G401.6 (cell line): ENCODE measurements around the gene CUX1.
"Not testable (repeated sequence)": the region's sequence is repeated elsewhere in the genome, so short reads cannot be mapped to it uniquely, and the experiment has no call there.

Experiments used
- FAIRE-seq: peaks from 2 replicates; lab custom pipeline; 2012; peaks lifted over from hg19 to GRCh38; lab: Jason Lieb, UNC

Gene CUX1

DNA sequence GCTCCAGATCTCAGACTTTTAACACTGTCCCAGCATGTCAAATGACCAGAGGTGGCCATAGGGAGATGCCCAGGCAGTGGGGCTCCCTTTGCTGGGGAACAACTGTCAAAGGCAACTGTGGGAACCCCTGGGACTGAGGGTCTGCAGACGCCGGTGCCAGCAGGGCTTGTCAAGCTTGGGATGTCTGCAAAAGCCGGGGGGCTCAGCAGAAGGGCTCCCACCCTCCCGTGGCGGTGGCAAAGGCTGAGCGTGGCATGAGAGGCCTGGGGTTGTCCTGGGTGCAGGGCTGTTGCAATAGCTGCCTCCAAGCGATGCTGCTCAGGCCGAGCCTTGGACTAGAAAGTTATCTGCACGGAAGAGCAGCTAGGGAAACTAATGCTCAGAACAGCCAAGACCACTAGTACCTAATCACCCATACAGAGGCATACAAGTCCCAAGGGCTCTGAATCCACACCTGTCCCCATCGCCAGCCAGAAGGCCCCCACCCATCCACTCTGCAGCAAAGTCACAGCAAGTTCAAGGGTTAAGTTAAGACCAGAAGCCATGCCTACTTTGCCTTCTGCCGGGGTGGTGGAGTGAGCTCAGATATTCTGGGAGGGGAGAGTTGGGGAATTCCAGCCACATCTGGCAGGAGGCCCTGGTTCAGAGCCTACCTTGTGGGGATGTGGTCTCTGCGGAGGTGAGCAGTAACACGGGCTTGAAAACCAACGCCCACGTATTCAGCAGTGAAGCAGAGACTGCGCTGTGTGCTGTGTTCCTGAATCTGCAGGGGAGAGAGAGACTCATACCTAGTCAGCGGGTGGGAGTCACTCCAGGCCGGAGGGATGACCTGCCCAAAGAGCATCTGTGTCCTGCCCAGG lies 473.9 kb downstream of the CUX1 start:
- no peak for FAIRE-seq

GRCh38 chr7:102291916-102292267 lies 474.5 kb downstream of the CUX1 start:
- no peak for FAIRE-seq

DNA sequence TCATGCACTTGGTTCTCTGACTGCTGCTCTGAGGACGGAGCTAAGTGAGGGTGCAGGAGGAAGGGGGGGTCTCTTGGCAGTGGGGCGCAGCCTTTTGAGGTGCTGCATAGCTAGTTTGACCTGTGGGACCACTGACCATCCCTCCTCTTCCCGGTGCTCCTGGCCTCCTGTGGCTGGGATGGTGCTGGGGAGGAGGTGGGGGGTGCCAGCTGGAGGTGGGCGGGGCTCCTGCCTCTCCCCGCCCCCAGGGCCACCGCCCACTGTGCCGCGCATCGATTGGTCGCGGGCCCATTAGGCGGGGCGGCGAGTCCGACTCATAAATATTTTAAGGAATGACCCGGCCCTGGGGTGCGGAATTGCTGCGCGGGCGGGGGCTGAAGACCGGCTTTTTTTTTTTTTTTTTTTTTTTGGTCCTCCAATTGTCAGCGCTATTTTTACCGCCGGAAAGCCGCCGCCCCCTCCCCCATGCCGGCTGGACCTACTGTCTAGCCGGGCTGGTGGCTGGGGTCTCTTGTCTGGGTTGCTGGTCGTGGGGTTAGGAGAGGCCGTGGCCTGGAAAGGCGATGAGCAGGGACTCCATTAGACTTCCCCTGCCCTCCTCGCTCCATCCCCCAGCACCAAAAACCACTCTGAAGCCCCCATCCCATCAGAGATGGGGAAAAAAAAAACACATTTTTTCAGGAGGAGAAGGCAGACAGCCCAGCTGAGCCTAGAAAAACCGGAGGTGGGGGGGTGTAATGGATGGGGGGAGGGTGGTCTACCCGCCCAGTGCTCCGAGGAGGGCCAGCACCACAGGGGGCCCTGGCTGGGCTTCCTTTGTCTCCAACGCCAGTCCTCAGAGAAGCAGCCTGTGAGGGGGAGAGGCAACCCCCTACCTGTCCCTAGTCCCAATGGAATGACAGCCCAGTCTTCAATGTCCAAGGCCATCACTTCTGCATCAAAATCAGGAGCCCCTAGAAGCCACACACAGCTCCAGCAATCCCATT lies 475.7 kb downstream of the CUX1 start:
- FAIRE-seq = no peak

DNA sequence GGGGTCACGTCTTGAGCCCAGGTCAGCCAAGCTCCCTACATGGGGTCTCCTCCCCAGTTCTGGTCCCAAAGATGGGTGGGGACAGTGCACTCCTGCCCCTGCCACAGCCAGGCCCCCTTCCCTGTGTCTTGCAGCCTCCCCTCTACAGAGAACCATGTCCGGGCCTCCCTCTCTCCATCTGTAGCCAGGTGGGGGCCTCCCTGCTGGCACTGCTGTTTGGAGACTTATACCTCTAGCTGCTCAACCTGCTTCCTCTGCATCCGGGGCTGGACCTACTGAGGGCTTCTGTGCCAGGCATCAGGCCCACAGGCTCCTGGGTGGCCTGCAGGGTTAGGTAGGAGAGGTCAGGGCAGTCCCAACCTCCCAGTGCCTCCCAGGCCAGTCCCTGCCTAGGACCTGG lies 477.2 kb downstream of the CUX1 start:
- no peak for FAIRE-seq

DNA sequence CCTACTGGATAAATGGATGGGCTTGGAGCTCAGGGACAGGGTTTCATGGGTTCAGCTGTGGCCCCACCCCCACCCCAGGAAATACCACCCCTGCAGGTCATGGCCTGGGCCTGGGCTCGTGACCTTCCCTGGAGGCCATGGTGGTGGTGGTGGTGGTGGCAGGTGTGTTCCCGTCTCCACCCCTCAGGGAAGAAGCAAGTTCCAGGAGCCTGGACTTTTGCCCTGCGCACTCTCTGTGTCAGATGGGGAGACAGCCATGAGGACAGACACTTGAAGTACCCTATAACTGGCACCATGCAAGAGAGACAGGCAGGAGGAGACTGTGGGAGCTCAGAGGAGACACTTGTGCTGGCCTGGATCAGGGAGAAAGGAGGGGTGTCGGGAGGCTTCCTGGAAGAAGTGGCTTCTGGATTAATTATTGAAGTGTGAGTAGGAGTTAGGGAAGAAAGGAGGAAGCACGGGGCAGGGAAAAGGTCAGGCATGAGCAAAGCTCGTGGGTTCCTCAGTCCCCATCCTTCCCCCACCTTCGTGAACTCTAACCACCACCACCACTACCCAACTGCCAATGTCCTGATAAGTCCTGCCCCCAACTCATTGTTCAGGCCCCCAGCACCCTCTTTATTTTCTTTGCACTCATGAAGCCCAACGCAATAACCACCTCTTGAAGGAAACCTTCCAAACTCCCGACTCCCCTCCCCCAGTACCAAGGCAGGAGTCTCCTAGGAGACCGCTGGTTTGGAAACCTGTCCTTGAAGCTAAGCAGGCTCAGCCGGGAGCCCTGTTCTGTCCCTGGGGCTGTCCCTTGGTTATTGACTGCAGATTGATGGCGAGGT lies 478.1 kb downstream of the CUX1 start:
- no peak for FAIRE-seq

- FAIRE-seq = no peak
Measured at GRCh38 chr7:102296179-102296438, 478.7 kb downstream of the CUX1 start.

- no peak for FAIRE-seq
Measured at GRCh38 chr7:102296514-102296913, 479.1 kb downstream of the CUX1 start.

DNA sequence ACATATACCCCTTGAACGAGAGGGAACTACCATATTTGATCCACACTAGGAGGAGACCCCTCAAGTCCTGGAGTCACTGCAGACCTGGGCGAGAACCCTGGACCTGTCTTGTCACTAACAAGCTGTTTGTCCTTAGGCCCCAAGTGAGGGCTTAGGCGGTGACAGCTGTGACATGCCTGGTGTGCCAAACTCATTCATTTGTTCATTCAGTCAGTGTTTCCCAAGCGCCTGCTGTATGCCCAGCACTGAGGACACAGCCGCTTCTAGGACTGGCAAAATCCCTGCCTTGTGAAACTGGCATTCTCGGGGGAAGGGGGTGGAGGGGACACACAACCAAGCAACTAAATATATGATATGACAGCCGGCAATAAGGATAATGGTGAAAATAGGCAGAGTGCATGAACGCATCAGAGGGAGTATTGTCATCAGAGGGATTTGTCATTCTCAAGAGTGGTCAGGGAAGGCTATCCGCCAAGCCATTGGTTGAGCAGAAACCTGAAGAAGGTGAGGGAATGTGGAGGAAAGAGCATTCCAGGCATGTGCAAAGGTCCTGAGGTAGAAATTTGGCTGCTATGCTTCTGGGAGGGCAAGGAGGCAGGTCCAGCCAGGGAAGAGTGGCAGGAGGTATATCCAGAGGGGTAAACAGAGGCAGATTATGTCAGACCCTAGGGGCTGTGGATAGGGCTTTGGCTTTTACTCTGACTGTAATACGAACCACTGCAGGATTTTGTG lies 480.2 kb downstream of the CUX1 start:
- FAIRE-seq = no peak

- FAIRE-seq = no peak
Measured at GRCh38 chr7:102300643-102301221, 483.3 kb downstream of the CUX1 start.

DNA sequence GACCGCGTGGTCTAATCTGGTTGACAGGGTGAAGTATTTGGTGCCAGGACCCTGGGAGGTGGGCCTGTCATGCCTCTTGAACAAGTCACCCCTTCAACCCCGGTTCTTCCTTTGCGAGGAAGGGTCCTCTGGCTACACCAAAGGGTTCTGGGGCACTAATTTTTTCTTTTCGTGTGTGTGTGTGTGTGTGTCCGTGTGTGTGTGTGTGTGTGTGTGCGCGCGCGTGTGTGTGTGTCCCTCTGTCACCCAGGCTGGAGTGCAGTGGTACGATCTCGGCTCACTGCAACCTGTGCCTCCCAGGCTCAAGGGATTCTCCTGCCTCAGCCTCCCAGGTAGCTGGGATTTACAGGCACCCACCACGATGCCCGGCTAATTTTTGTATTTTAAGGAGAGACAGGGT lies 483.9 kb downstream of the CUX1 start:
- not testable (repeated sequence) for FAIRE-seq

DNA sequence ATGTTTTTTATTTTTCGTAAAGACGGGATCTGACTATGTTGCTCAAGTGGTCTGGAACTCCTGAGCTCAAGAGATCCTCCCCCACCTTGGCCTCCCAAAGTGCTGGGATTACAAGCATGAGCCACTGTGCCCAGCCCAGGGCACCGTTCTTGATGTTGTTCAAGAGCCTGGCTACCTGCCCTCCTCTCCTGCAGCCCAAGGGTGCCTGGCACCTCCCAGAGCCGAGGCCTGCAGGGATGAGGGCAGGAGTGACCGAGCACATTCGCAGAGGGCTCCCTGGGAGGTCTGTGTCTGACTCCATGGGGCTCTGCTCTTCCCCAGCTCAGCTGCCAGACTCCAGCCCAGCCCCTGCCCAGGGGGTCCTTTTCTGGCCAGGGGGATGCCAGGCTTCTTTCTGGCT lies 484.6 kb downstream of the CUX1 start:
- no peak for FAIRE-seq

DNA sequence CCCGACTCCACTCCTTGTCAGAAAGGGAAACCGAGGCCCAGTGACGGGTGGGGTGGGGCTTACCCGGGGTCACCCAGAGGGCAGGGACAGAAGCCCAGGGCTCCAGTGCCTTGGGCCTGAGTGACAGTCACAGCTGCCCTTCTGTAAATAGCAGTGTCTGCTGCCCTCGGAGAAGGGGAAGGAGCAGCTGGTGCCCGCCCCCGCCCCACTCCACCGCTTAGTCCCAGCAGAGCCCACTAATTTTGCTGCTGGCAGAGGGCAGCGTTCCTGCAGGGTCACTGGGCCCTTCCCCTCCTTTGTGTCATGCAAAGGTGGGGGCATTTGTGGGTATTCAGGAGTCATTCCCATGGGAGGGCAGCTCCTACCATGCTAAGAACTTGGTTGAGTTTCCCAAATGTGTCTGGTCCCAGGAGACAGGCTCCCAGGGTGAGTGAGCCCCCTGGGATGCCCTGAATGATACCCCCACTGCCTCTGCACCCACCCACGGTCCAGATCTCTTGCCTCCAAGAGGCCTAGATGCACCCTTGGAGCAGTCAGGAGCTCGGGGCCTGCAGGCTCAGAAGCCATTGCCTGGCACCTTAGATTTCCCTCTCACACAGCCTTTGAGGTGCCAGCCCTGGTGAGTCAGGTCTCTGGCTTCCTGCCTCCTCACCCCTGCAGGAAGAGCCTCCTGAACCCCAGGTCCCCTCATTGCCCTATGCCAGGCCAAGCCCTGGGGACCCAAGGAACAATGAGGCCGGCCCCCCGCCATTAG lies 486.4 kb downstream of the CUX1 start:
- FAIRE-seq = no peak

DNA sequence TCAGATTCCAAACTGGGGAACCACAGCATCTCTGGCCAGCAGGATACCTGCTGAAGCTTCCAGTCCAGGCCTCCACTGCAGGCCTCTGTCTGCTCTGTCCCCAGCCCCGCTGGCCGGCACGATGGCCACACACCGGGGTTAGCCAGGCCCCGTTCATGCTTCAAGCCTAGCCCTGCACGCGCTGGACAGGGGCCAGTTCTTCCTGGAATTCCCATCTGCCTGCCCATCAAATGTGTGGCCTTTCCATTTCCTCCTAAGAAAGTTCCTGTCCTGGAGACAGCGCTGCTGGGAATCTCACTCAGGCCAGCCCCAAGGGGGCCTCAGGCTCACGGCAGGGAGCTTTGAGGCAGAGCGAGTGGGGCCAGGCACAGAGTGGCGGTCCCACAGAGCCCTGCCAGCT lies 487.2 kb downstream of the CUX1 start:
- FAIRE-seq = no peak

DNA sequence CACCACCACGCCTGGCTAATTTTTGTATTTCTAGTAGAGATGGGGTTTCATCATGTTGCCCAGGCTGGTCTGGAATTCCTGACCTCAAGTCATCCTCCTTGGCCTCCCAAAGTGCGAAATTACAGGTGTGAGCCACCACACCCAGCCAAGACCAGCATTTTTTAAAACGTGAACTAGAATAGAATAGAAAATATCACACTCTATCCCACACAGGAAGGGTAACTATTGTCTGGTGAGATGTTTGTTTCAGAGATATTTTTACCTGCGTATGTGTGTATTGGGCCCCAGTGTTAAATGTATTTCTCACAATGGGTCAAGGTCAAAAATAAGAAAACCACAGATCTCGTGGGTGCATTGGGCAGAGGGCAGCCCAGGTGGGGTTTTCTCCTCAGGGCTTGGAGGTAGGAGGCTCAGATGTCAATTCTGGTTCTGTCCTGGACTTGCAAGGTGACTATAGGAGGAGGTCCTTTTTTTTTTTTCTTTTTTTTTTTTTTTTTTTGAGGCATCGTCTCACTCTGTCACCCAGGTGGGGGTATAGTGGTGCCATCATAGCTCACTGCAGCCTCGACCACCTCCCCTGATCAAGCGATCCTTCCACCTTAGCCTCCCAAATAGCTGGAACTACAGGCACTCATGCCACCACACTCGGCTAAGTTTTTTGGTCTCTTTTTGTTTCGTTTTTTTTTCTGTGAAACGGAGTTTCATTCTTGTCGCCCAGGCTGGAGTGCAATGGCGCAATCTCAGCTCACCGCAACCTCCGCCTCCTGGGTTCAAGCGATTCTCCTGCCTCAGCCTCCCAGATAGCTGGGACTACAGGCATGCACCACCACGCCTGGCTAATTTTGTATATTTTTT lies 488.2 kb downstream of the CUX1 start:
- FAIRE-seq = no peak

GRCh38 chr7:102306916-102307677 lies 489.7 kb downstream of the CUX1 start:
- FAIRE-seq = no peak

DNA sequence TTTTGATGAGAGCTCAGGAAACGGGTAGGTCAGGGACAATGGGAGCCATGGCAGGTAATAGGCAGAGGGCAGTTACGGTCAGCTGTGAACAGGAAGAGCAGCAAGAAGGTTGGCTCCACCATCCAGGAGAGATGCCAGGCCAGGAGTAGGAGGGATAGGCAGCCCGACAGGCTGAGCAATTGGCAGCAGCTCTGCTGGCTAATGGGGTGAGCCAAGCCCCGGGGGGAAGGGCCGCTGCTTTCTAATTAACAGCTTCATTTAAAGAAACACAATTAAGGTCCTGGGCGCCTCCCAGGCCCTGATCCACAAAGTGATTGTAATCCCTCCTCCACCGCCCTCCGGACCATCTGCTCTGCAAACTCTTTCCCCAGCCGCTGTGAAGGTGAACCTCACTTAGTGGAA lies 493.0 kb downstream of the CUX1 start:
- no peak for FAIRE-seq

- FAIRE-seq = no peak
Measured at GRCh38 chr7:102312317-102312716, 494.9 kb downstream of the CUX1 start.

DNA sequence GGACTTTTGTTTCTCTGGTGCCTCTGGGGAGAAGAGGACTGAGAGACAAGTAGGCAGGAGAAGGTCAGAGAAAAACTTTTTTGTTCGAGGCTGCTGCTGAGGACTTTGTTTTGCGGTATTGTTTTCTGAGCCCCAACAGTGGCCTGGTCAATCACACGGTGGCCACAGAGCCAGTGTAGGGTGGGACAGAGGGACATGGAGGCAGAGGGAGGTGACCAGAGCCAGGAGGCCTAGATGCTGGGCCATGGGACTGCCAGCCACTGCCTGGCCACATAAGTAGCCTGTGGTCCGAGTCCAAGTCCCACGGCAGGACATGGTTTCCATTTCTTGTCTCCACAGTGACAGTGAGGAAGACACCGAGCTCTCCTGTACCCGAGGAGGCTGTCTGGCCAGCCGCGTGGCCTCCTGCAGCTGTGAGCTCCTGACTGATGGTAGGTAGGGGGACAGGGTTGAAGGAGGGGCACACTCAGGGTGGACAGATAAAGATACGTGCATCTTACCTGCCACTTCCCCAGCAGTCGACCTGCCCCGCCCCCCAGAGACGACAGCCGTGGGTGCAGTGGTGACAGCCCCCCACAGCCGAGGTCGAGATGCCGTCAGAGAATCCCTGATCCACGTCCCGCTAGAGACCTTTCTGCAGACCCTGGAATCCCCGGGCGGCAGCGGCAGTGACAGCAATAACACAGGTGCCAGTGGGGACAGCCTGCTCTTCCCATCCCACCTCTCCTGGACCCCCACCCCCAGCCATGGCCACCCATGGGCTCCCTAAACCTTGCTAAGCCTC lies 496.8 kb downstream of the CUX1 start:
- no peak for FAIRE-seq
